DMS 273 (cell line): ENCODE data around the gene RAD51B.
A peak's percentile ranks its signal among the peaks of the same experiment; 100 is the strongest.
"Not testable (repeated sequence)": the region's sequence is repeated elsewhere in the genome, so short reads cannot be mapped to it uniquely, and the experiment has no call there.

Experiments
- DNase-seq: peaks from one replicate; lab custom pipeline; 2025; ENCODE audit not compliant: unreplicated experiment; lab: John Stamatoyannopoulos, UW

RAD51B gene

GRCh38 chr14:68245146-68246073 is 425.8 kb downstream of the RAD51B start:
- peak; percentile 84 for DNase-seq

GRCh38 chr14:68246074-68246785 is 426.7 kb downstream of the RAD51B start:
- DNase-seq = no peak

GRCh38 chr14:68246786-68247105 is 427.2 kb downstream of the RAD51B start:
- DNase-seq = no peak

GRCh38 chr14:68247274-68247673 is 427.7 kb downstream of the RAD51B start:
- DNase-seq = no peak

GRCh38 chr14:68247676-68248268 is 428.2 kb downstream of the RAD51B start:
- DNase-seq = no peak

- peak; percentile 72 for DNase-seq
Measured at GRCh38 chr14:68248481-68249255, 429.1 kb downstream of the RAD51B start.

- no peak for DNase-seq
Measured at GRCh38 chr14:68249661-68250451, 430.3 kb downstream of the RAD51B start.

GRCh38 chr14:68250927-68251768 is 431.6 kb downstream of the RAD51B start:
- DNase-seq = no peak

GRCh38 chr14:68251769-68252100 is 432.2 kb downstream of the RAD51B start:
- DNase-seq = no peak

- no peak for DNase-seq
Measured at GRCh38 chr14:68253160-68253780, 433.7 kb downstream of the RAD51B start.

GRCh38 chr14:68253878-68254528 is 434.4 kb downstream of the RAD51B start:
- no peak for DNase-seq

GRCh38 chr14:68254669-68255527 is 435.3 kb downstream of the RAD51B start:
- DNase-seq = no peak

- DNase-seq = no peak
Measured at GRCh38 chr14:68255693-68256178, 436.2 kb downstream of the RAD51B start.

- no peak for DNase-seq
Measured at GRCh38 chr14:68257969-68258368, 438.4 kb downstream of the RAD51B start.

- not testable (repeated sequence) for DNase-seq
Measured at GRCh38 chr14:68258995-68259394, 439.4 kb downstream of the RAD51B start.

GRCh38 chr14:68260121-68260520 is 440.5 kb downstream of the RAD51B start:
- no peak for DNase-seq

GRCh38 chr14:68261092-68261842 is 441.7 kb downstream of the RAD51B start:
- no peak for DNase-seq
